ENCODE measurements around the gene FGB. TPM values are rescaled to one million over a fixed set of nuclear protein-coding genes. Genes with fewer than 3 reads are reported as not detected.

Gene FGB
- total and polyA plus RNA-seq, 2 of the 13 experiments (the other 11 are each of a cell fraction or from before 2014, with no cell fraction given): 226 to 784 TPM

DNA sequence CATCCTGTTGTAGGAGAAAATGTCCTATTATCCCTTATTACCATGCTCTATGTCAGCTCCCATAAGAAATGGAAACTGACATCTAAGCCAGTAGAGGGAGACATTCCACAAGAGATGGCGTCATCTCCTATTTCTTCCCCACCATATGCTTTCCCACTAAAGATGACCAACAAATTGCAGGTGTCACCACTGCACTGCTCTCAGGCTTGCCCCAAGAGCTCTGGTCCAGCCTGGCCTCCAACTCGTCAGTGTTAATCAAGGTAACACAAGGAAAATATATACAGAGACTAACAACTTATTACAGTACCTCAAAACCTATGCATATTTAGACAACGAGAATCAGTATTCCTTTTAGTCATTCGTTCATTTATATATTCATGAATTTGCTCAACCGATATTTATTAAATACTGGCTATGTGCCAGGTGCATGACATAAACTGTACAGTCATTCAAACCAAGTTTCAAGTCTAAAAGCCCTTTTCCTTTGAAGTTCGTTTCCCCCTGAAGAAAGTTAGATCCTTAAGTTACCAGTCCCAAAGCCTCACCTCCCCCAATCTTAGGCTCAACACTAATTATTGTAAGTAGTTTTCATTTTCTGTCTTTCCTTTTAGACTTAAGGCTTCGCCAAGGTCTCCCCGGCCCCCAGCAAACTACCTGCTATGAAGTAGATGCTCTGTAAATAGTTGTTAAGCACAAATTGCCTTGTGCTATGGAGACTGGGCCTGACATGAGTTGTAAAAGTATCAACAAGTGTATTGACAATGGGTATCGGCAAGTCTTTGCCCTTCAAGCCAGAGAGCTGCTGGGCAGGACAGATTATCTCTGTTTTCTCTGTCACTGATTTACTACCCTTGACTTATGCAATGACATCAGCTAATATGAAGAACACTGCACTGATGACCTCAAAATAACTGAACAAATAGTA is 3.1 kb upstream of the FGB start (continued):
- 0 out of 2 replicates have a peak, but pooled peaks have one; percentile 55 for TF ChIP-seq ZNF510 (CRISPR knock-in tag; IDR thresholded peaks at IDR 0.05; ENCODE audit: low read depth)
- peak; percentile 53; the same call in 1 of the 2 replicates for TF ChIP-seq ARID4A (CRISPR knock-in tag; IDR thresholded peaks at IDR 0.05; ENCODE audit: borderline replicate concordance)
- TF ChIP-seq, protein P1, sequence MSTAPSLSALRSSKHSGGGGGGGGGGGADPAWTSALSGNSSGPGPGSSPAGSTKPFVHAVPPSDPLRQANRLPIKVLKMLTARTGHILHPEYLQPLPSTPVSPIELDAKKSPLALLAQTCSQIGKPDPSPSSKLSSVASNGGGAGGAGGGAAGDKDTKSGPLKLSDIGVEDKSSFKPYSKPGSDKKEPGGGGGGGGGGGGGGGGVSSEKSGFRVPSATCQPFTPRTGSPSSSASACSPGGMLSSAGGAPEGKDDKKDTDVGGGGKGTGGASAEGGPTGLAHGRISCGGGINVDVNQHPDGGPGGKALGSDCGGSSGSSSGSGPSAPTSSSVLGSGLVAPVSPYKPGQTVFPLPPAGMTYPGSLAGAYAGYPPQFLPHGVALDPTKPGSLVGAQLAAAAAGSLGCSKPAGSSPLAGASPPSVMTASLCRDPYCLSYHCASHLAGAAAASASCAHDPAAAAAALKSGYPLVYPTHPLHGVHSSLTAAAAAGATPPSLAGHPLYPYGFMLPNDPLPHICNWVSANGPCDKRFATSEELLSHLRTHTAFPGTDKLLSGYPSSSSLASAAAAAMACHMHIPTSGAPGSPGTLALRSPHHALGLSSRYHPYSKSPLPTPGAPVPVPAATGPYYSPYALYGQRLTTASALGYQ (CRISPR knock-in tag; IDR thresholded peaks at IDR 0.05): peak; percentile 94
- TF ChIP-seq KAT8 (CRISPR knock-in tag; IDR thresholded peaks at IDR 0.05): peak; percentile 36; the same call in 1 of the 2 replicates
- TF ChIP-seq POLR2AphosphoS2 (IDR thresholded peaks at IDR 0.05; ENCODE audit: low read depth, low read length): no peak
- TF ChIP-seq ZSCAN29 (CRISPR knock-in tag; conservative IDR thresholded peaks at IDR 0.05): 0 out of 2 replicates have a peak, but pooled peaks have one; percentile 23
- TF ChIP-seq HOXA5 (CRISPR knock-in tag; IDR thresholded peaks at IDR 0.05): peak; percentile 65; the same call in 1 of the 2 replicates
- TF ChIP-seq PCBP2 (optimal IDR thresholded peaks at IDR 0.05; ENCODE audit: low read depth, low read length, poor library complexity, severe bottlenecking): no peak
- TF ChIP-seq ZNF17 (CRISPR knock-in tag; IDR thresholded peaks at IDR 0.05): no peak
- TF ChIP-seq, protein P2, sequence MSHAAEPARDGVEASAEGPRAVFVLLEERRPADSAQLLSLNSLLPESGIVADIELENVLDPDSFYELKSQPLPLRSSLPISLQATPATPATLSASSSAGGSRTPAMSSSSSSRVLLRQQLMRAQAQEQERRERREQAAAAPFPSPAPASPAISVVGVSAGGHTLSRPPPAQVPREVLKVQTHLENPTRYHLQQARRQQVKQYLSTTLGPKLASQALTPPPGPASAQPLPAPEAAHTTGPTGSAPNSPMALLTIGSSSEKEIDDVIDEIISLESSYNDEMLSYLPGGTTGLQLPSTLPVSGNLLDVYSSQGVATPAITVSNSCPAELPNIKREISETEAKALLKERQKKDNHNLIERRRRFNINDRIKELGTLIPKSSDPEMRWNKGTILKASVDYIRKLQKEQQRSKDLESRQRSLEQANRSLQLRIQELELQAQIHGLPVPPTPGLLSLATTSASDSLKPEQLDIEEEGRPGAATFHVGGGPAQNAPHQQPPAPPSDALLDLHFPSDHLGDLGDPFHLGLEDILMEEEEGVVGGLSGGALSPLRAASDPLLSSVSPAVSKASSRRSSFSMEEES (CRISPR knock-in tag; IDR thresholded peaks at IDR 0.05): peak; percentile 76
- no peak for TF ChIP-seq ELF4 (CRISPR knock-in tag; IDR thresholded peaks at IDR 0.05; ENCODE audit: borderline replicate concordance)
- no peak for TF ChIP-seq ZNF333 (CRISPR knock-in tag; IDR thresholded peaks at IDR 0.05; ENCODE audit: borderline replicate concordance)
- TF ChIP-seq MAX (IDR thresholded peaks at IDR 0.05): peak; percentile 70
- no peak for TF ChIP-seq ZNF543 (CRISPR knock-in tag; IDR thresholded peaks at IDR 0.05)
- TF ChIP-seq, protein P3, sequence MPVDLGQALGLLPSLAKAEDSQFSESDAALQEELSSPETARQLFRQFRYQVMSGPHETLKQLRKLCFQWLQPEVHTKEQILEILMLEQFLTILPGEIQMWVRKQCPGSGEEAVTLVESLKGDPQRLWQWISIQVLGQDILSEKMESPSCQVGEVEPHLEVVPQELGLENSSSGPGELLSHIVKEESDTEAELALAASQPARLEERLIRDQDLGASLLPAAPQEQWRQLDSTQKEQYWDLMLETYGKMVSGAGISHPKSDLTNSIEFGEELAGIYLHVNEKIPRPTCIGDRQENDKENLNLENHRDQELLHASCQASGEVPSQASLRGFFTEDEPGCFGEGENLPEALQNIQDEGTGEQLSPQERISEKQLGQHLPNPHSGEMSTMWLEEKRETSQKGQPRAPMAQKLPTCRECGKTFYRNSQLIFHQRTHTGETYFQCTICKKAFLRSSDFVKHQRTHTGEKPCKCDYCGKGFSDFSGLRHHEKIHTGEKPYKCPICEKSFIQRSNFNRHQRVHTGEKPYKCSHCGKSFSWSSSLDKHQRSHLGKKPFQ (CRISPR knock-in tag; IDR thresholded peaks at IDR 0.05; ENCODE audit: insufficient replicate concordance): no peak
- TF ChIP-seq ZNF775 (CRISPR knock-in tag; IDR thresholded peaks at IDR 0.05; ENCODE audit: borderline replicate concordance): no peak
- no peak; the same call in 1 of the 2 replicates for TF ChIP-seq YEATS4 (CRISPR knock-in tag; IDR thresholded peaks at IDR 0.05; ENCODE audit: borderline replicate concordance)
- no peak for TF ChIP-seq ZNF616 (CRISPR knock-in tag; IDR thresholded peaks at IDR 0.05; ENCODE audit: low read depth)
- TF ChIP-seq KDM3A (CRISPR knock-in tag; IDR thresholded peaks at IDR 0.05; ENCODE audit: low read depth): peak; percentile 88; the same call in 1 of the 2 replicates
